Activated CD4-positive, alpha-beta T cell treated with anti-CD3 and anti-CD28 coated beads, Interleukin-2, amount 50 U/mL, for 1 hour (primary cell): Measurements from ENCODE around the gene LNX1.

Source experiments
- DNase-seq: peaks from one replicate; pipeline ENCODE4 v3.0.0-alpha.2; 2020

Gene LNX1

GRCh38 chr4:53563824-53564223 lies 27.5 kb downstream of the LNX1 start:
- no peak for DNase-seq

- no peak for DNase-seq
Observed at GRCh38 chr4:53562409-53562808, 28.9 kb downstream of the LNX1 start.

- DNase-seq = no peak
Observed at GRCh38 chr4:53559021-53559620, 32.2 kb downstream of the LNX1 start.

GRCh38 chr4:53558065-53558801 lies 33.1 kb downstream of the LNX1 start:
- DNase-seq = no peak

GRCh38 chr4:53557669-53558064 lies 33.6 kb downstream of the LNX1 start:
- no peak for DNase-seq

GRCh38 chr4:53556651-53557050 lies 34.6 kb downstream of the LNX1 start:
- no peak for DNase-seq

- no peak for DNase-seq
Observed at GRCh38 chr4:53553486-53554210, 37.6 kb downstream of the LNX1 start.

GRCh38 chr4:53552711-53553110 lies 38.6 kb downstream of the LNX1 start:
- no peak for DNase-seq

- no peak for DNase-seq
Observed at GRCh38 chr4:53551958-53552357, 39.3 kb downstream of the LNX1 start.

GRCh38 chr4:53551281-53551864 lies 39.9 kb downstream of the LNX1 start:
- no peak for DNase-seq

- DNase-seq = no peak
Observed at GRCh38 chr4:53548662-53549061, 42.6 kb downstream of the LNX1 start.

GRCh38 chr4:53547983-53548382 lies 43.3 kb downstream of the LNX1 start:
- no peak for DNase-seq

- no peak for DNase-seq
Observed at GRCh38 chr4:53545942-53546581, 45.2 kb downstream of the LNX1 start.

GRCh38 chr4:53545273-53545672 lies 46.0 kb downstream of the LNX1 start:
- no peak for DNase-seq

GRCh38 chr4:53543561-53543960 lies 47.7 kb downstream of the LNX1 start:
- DNase-seq = no peak

- DNase-seq = no peak
Observed at GRCh38 chr4:53541577-53542206, 49.6 kb downstream of the LNX1 start.

GRCh38 chr4:53538756-53539155 lies 52.5 kb downstream of the LNX1 start:
- DNase-seq = no peak

GRCh38 chr4:53537606-53538005 lies 53.7 kb downstream of the LNX1 start:
- DNase-seq = no peak

- DNase-seq = no peak
Observed at GRCh38 chr4:53536328-53536727, 55.0 kb downstream of the LNX1 start.

- no peak for DNase-seq
Observed at GRCh38 chr4:53535567-53535966, 55.7 kb downstream of the LNX1 start.

- DNase-seq = no peak
Observed at GRCh38 chr4:53534684-53535083, 56.6 kb downstream of the LNX1 start.

- no peak for DNase-seq
Observed at GRCh38 chr4:53532521-53532920, 58.8 kb downstream of the LNX1 start.
